ENCODE measurements around the gene COL25A1.
"Not testable (repeated sequence)": the region's sequence is repeated elsewhere in the genome, so short reads cannot be mapped to it uniquely, and the experiment has no call there.

Gene COL25A1

DNA sequence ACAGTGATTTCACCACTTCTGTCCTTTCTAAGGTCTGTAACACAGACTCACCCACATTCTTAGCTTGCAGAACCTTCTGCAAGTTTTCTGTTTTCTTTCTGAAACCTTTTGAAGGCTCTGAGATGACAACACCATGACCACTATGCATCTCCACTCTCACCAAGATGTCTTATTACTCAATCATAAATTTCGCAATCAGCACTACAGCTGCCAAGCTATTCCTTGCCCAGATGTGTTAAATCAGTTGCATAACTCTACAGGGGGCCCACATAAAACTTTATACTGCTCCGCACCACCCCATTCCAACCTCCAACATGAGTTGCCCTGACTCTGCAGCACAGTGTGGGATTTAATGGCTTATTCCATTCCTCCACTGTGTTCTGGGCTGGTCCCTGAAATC, 229.9 kb downstream of the COL25A1 start:
- H3K27ac ChIP-seq: no peak overlapping the region
- TF ChIP-seq ZFX (IDR thresholded peaks at IDR 0.05): no peak
- TF ChIP-seq CTCF (conservative IDR thresholded peaks at IDR 0.05): no peak

DNA sequence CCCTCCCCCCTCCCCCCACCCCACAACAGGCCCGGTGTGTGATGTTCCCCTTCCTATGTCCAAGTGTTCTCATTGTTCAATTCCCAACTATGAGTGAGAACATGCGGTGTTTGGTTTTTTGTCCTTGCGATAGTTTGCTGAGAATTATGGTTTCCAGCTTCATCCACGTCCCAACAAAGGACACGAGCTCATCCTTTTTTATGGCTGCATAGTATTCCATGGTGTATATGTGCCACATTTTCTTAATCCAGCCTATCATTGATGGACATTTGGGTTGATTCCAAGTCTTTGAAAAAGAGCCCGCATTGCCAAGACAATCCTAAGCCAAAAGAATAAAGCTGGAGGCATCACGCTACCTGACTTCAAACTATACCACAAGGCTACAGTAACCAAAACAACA, 231.8 kb downstream of the COL25A1 start:
- H3K27ac ChIP-seq: not testable (repeated sequence)

DNA sequence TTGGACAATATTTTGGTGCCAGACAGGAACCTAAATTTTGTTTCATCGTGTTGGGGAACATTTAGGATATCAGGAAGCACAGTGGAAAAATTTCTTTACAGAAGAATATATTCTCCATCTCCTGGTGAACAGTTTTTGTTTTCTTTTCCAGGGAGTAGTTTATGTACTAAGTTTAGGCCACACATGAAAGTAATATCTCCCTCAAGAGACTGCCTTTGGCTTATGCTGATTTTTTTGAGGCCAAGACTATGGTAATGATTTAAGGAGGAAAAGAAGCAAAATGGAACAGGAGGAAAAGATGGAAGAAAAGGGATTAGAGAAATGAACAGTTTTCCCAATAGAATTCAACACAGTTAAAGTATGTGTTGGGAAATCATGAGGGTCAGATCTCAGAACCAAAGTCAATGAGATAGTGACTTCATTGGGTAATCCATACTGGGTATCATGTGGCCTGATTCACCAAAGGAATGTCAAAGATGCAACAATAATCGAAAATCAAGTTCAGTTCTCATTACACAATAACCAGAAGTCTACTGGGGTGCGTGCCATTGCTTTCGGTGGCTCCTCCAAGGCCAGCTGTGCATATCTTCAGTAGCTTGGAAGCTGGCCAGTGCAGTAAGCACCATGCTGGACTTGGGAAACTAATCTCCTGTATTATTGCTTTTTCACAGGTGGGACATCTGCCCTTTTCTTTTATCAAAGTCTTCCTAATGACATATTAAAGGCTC, 234.8 kb downstream of the COL25A1 start:
- TF ChIP-seq ZFX (IDR thresholded peaks at IDR 0.05): no peak
- no peak for TF ChIP-seq CTCF (conservative IDR thresholded peaks at IDR 0.05)
- no peak overlapping the region for H3K27ac ChIP-seq

DNA sequence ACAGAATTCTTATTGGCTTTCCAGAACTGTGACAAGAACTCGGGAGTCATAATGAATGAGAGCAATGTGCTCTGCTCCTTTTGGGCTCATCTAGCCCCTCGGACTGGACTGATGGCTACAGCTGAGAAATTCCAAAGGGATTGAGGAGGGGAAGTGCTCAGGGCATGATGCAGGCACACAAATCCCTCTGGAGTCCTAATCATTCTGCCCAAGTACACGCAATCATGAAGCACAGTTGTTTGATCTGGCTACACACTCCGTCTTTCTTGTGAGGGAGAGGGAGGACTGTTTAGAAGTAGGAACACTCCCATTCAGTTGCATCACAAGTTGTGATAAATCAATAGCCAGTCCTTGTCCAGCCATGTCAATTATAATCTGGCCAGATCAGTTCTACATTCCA, 237.5 kb downstream of the COL25A1 start:
- TF ChIP-seq ZFX (IDR thresholded peaks at IDR 0.05): no peak
- no peak for TF ChIP-seq CTCF (conservative IDR thresholded peaks at IDR 0.05)
- no peak overlapping the region for H3K27ac ChIP-seq

GRCh38 chr4:109053257-109053656, 249.2 kb downstream of the COL25A1 start:
- H3K27ac ChIP-seq: no peak overlapping the region
- TF ChIP-seq ZFX (IDR thresholded peaks at IDR 0.05) (no peak), CTCF (conservative IDR thresholded peaks at IDR 0.05) (no peak)

DNA sequence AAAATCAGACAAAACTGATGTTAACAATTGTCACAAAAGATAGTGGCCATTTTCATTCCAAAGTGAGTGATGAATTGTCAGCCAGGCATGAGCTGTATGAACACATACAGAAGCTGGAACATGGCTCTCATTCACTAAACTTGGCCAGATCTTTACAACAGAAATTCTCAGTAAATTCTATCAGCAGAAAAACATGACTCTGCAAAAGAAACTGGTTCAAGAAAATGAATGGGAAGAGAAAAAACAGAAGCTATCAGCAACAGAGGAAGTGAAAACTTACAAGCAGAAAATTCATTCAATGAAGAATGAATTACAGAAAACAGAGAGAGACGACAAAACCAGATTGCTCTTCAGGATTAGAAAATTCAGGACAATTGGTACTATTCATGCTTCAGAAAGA, 249.6 kb downstream of the COL25A1 start:
- TF ChIP-seq CTCF (conservative IDR thresholded peaks at IDR 0.05): no peak
- TF ChIP-seq ZFX (IDR thresholded peaks at IDR 0.05): no peak
- H3K27ac ChIP-seq: no peak overlapping the region

GRCh38 chr4:109051054-109051453, 251.4 kb downstream of the COL25A1 start:
- H3K27ac ChIP-seq: no peak overlapping the region
- TF ChIP-seq CTCF (conservative IDR thresholded peaks at IDR 0.05): no peak
- no peak for TF ChIP-seq ZFX (IDR thresholded peaks at IDR 0.05)

- no peak overlapping the region for H3K27ac ChIP-seq
- no peak for TF ChIP-seq CTCF (conservative IDR thresholded peaks at IDR 0.05)
- TF ChIP-seq ZFX (IDR thresholded peaks at IDR 0.05): no peak
Observed at GRCh38 chr4:109049926-109050325, 252.5 kb downstream of the COL25A1 start.
